Measurements from ENCODE around the gene WFDC11. TPM values are rescaled to one million over a fixed set of nuclear protein-coding genes. Genes with fewer than 3 reads are reported as not detected.
"Not testable (repeated sequence)": the region's sequence is repeated elsewhere in the genome, so short reads cannot be mapped to it uniquely, and the experiment has no call there.

Gene WFDC11
- polyA plus RNA-seq, 1 donor from 2014 or later = not detected

GRCh38 chr20:45693346-45693745, 23.3 kb upstream of the WFDC11 start:
- H3K9me3 ChIP-seq (ENCODE audit: low read length); H3K4me3 ChIP-seq (ENCODE audit: low read length); H2AFZ ChIP-seq (ENCODE audit: low read depth, low read length); H3K4me2 ChIP-seq (ENCODE audit: low read length); H3K27me3 ChIP-seq (ENCODE audit: insufficient read depth, low read depth, low read length); H4K20me1 ChIP-seq (ENCODE audit: insufficient read depth); H3K9ac ChIP-seq (ENCODE audit: low read length); H3K27ac ChIP-seq (ENCODE audit: low read length); H3F3A ChIP-seq (ENCODE audit: insufficient read depth, low read length, poor library complexity, severe bottlenecking); H3K79me2 ChIP-seq (replicated peaks; ENCODE audit: insufficient read depth, low read length); H3K9me2 ChIP-seq (ENCODE audit: insufficient read depth, low read length); H3K36me3 ChIP-seq (ENCODE audit: insufficient read depth, low read length): not testable (repeated sequence)

GRCh38 chr20:45685896-45686295, 15.9 kb upstream of the WFDC11 start:
- no peaks in the 10 kb centered on the region for H3K36me3 ChIP-seq (ENCODE audit: insufficient read depth, low read length)
- no peaks in the 10 kb centered on the region for H3F3A ChIP-seq (ENCODE audit: insufficient read depth, low read length, poor library complexity, severe bottlenecking)
- no peak overlapping the region for H3K9ac ChIP-seq (ENCODE audit: low read length)
- H4K20me1 ChIP-seq (ENCODE audit: insufficient read depth) = no peaks in the 10 kb centered on the region
- H3K9me3 ChIP-seq (ENCODE audit: low read length) = no peaks in the 10 kb centered on the region
- no peak for TF ChIP-seq REST (IDR thresholded peaks at IDR 0.05; ENCODE audit: borderline replicate concordance)
- TF ChIP-seq TAF1 (IDR thresholded peaks at IDR 0.05; ENCODE audit: low read depth) = no peak
- TF ChIP-seq RAD21 (conservative IDR thresholded peaks at IDR 0.05) = no peak
- no peak for TF ChIP-seq SMC3 (conservative IDR thresholded peaks at IDR 0.05; ENCODE audit: poor library complexity)
- no peak for TF ChIP-seq EP300 (conservative IDR thresholded peaks at IDR 0.05; ENCODE audit: poor library complexity, severe bottlenecking)
- no peak for TF ChIP-seq EZH2 (IDR thresholded peaks at IDR 0.05; ENCODE audit: borderline replicate concordance, insufficient read depth, low read length, poor library complexity, severe bottlenecking)
- no peak for TF ChIP-seq MXI1 (conservative IDR thresholded peaks at IDR 0.05; ENCODE audit: poor library complexity, severe bottlenecking)
- TF ChIP-seq POLR2AphosphoS5 (IDR thresholded peaks at IDR 0.05) = no peak
- no peak overlapping the region for H3K4me2 ChIP-seq (ENCODE audit: low read length)
- H3K9me2 ChIP-seq (ENCODE audit: insufficient read depth, low read length) = no peaks in the 10 kb centered on the region
- H2AFZ ChIP-seq (ENCODE audit: low read depth, low read length) = no peak overlapping the region
- no peak overlapping the region for H3K27ac ChIP-seq (ENCODE audit: low read length)
- H3K79me2 ChIP-seq (replicated peaks; ENCODE audit: insufficient read depth, low read length) = no peaks in the 10 kb centered on the region
- no peak overlapping the region for H3K4me3 ChIP-seq (ENCODE audit: low read length)
- no peaks in the 10 kb centered on the region for H3K27me3 ChIP-seq (ENCODE audit: insufficient read depth, low read depth, low read length)

- H3K27ac ChIP-seq (ENCODE audit: low read length) = no peak overlapping the region
- H3K79me2 ChIP-seq (replicated peaks; ENCODE audit: insufficient read depth, low read length) = no peaks in the 10 kb centered on the region
These were observed 9.6 kb upstream of the WFDC11 start for GRCh38 chr20:45679650-45680049.

More at GRCh38 chr20:45679650-45680049, 9.6 kb upstream of the WFDC11 start:
- Histone ChIP-seq H4K20me1 (ENCODE audit: insufficient read depth) (no peaks in the 10 kb centered on the region), H2AFZ (ENCODE audit: low read depth, low read length) (no peak overlapping the region), H3K27me3 (ENCODE audit: insufficient read depth, low read depth, low read length) (no peaks in the 10 kb centered on the region), H3F3A (ENCODE audit: insufficient read depth, low read length, poor library complexity, severe bottlenecking) (no peaks in the 10 kb centered on the region), H3K4me3 (ENCODE audit: low read length) (no peak overlapping the region), H3K4me2 (ENCODE audit: low read length) (no peak overlapping the region), H3K9ac (ENCODE audit: low read length) (no peak overlapping the region), H3K9me3 (ENCODE audit: low read length) (no peaks in the 10 kb centered on the region), H3K9me2 (ENCODE audit: insufficient read depth, low read length) (no peaks in the 10 kb centered on the region), H3K36me3 (ENCODE audit: insufficient read depth, low read length) (no peaks in the 10 kb centered on the region)
- no peak for TF ChIP-seq EP300 (conservative IDR thresholded peaks at IDR 0.05; ENCODE audit: poor library complexity, severe bottlenecking)
- no peak for TF ChIP-seq RAD21 (conservative IDR thresholded peaks at IDR 0.05)
- TF ChIP-seq TAF1 (IDR thresholded peaks at IDR 0.05; ENCODE audit: low read depth) = no peak
- no peak for TF ChIP-seq REST (IDR thresholded peaks at IDR 0.05; ENCODE audit: borderline replicate concordance)
- TF ChIP-seq SMC3 (conservative IDR thresholded peaks at IDR 0.05; ENCODE audit: poor library complexity) = no peak
- no peak for TF ChIP-seq MXI1 (conservative IDR thresholded peaks at IDR 0.05; ENCODE audit: poor library complexity, severe bottlenecking)
- no peak for TF ChIP-seq CTCF (IDR thresholded peaks at IDR 0.05; ENCODE audit: poor library complexity, severe bottlenecking)
- TF ChIP-seq EZH2 (IDR thresholded peaks at IDR 0.05; ENCODE audit: borderline replicate concordance, insufficient read depth, low read length, poor library complexity, severe bottlenecking) = no peak
- TF ChIP-seq POLR2AphosphoS5 (IDR thresholded peaks at IDR 0.05) = no peak
